22Rv1 (cell line): ENCODE measurements around the gene OR2T11.
"Not testable (repeated sequence)": the region's sequence is repeated elsewhere in the genome, so short reads cannot be mapped to it uniquely, and the experiment has no call there.

Source experiments
- H3K27ac ChIP-seq: fragments of 450-650 bp; 2 replicates; pipeline ENCODE4 v1.5.1; 2017
- ZFX ChIP-seq: fragments of 450-650 bp; IDR thresholded peaks from 2 replicates; pipeline ENCODE4 v1.6.1; 2017; ENCODE audit warnings: antibody characterized with exemption, borderline replicate concordance
- TF ChIP-seq, protein P1 (sequence below): fragments of 450-650 bp; IDR thresholded peaks from 2 replicates; pipeline ENCODE4 v1.5.1; 2017; ENCODE audit warnings: mild to moderate bottlenecking

The OR2T11 gene

DNA sequence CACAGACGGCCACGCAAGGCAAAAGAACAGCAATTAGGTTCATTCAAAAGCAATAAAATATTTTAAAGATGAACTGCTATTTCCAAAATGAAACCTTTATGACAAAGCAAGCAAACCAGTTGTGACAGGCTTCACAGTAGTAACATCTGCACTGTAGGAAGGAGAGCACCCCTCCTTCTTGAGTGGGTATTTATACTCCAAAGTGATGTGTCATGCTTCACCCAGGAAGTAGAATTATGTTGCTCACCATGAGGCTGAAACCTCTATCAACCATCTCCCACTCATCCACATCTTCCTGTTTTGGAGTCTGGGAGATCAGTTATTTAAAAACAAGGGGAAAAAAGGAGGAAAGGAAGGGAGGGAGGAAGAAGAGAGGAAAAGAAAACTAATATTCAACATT, 38.3 kb downstream of the OR2T11 start:
- TF ChIP-seq, protein P1, sequence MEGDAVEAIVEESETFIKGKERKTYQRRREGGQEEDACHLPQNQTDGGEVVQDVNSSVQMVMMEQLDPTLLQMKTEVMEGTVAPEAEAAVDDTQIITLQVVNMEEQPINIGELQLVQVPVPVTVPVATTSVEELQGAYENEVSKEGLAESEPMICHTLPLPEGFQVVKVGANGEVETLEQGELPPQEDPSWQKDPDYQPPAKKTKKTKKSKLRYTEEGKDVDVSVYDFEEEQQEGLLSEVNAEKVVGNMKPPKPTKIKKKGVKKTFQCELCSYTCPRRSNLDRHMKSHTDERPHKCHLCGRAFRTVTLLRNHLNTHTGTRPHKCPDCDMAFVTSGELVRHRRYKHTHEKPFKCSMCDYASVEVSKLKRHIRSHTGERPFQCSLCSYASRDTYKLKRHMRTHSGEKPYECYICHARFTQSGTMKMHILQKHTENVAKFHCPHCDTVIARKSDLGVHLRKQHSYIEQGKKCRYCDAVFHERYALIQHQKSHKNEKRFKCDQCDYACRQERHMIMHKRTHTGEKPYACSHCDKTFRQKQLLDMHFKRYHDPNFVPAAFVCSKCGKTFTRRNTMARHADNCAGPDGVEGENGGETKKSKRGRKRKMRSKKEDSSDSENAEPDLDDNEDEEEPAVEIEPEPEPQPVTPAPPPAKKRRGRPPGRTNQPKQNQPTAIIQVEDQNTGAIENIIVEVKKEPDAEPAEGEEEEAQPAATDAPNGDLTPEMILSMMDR, result no peak
- no peak for TF ChIP-seq ZFX
- no peak overlapping the region for H3K27ac ChIP-seq

DNA sequence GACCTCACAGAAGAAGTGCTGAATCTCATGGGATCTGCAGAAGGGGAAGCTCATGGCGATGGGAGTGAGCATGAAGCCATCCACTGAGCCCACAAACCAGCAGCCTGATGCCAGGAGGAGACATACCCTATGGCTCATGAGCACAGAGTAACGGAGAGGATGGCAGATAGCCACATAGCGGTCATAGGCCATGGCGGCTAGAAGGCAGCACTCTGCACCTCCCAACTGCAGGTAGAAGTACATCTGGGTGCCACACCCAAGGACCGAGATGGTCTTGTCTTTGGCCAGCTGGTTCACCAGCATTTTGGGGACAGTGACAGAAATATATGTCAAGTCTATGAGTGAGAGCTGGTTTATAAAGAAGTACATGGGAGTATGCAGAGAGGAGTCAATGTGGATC, 41.7 kb downstream of the OR2T11 start:
- no peak for TF ChIP-seq ZFX
- TF ChIP-seq, protein P1, result no peak
- no peak overlapping the region for H3K27ac ChIP-seq

DNA sequence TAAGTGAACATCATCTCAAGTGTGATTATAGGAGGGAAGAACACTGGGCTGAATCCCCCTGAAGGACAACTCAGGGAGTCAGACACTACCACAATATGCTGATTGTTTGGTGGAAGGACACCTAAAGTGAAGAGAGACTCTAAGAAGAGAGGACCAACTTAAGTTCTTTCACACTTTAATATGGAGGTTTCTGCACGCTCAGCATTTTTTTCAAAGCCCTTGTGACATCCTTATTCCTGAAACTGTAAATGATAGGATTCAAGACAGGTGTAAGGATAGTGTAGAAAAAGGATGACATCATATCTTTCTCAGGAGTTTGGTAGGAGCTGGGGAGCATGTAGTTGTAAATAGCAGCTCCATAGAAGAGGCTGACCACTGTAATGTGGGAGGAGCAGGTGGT, 42.2 kb downstream of the OR2T11 start:
- TF ChIP-seq ZFX, result no peak
- TF ChIP-seq, protein P1, result no peak
- no peak overlapping the region for H3K27ac ChIP-seq

DNA sequence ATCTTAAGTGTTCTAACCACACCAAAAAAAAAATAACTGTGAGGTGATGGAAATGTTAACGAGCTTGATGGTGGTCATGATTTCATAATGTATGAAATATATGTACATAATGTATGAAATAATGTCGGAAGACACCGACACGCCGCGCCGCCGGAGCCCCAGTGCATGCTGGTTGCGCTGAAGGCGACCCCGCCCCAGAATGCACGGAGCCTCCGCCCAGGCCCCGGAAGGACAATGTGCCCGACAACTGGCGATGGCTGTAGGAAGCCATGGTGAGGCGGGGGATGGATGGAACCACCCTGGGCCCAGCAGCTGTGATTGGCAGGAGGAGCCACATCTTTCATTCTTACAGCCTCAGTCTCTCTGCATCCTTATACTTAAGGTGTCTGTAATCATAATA, 44.8 kb downstream of the OR2T11 start:
- H3K27ac ChIP-seq, result no peak overlapping the region
- TF ChIP-seq ZFX, result no peak
- TF ChIP-seq, protein P1, result no peak

DNA sequence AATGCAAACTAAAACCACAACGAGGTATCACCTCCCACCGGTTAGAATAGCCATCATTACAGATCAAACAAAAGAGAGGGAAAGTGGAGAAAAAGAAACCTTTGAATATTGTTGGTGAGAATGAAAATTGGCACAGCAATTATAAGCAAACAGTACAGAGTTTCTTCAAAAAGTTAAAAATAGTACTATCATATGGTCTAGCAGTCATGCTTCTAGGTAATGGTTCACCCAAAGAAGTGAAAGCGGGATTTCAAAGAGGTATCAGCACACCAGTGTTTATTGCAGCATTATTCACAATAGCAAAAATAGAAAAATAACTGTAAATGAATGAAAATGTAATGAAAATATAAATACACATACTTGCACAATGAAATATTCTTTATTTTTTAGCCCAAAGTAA, 45.6 kb downstream of the OR2T11 start:
- H3K27ac ChIP-seq, result no peak overlapping the region
- TF ChIP-seq, protein P1, result no peak

DNA sequence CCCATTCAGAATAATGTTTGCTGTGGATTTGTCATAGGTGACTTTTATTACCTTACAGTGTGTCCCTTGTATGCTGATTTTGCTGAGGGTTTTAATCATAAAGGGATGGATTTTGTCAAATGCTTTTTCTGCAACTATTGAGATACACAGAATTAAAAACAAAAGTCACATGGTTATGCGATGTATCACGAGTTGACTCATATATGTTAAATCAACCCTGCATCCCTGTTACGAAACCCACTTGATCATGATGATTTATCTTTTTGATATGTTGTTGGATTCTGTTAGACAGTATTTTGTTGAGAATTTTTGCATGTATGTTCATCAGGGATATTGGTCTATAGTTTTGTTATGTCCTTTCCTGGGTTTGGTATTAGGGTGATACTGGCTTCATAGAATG, 49.6 kb downstream of the OR2T11 start:
- no peak for TF ChIP-seq ZFX
- TF ChIP-seq, protein P1, result no peak

DNA sequence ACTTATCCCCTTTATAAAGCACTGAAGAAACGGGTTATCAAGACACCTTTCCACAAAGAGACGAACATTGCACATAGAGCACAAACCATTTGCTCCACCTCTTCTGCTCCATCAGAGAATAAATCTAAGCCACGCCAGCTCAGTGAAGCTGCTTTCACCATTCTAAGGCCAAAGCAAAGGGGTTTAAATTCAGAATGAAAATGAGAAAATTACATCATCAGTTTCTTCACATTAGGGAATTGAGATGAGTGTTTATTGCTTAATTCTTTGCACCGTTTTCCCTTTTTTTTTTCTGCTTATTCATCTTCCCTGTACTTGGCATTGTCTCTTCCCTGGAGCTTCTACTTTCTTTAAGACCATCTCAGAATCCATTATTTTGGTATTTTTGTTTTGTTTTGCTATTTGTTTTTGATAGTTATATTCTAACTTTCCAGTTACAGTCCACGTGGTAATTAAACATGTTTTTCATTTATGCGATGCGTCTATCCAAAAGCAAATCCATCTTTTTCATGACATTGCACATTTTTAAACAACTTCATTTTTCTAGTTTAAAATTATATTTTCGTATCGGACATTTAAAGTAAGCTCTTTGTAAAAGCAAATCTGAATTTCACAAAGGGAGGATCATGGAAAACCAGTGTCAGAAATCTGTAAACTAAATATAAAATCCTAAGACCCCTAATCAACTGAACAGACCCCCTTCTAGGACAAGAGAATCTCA, 58.5 kb downstream of the OR2T11 start:
- no peak overlapping the region for H3K27ac ChIP-seq
- TF ChIP-seq ZFX, result no peak
- TF ChIP-seq, protein P1, result no peak

More for the DNA sequence above, 49.6 kb downstream of the OR2T11 start:
- H3K27ac ChIP-seq, result no peak overlapping the region

DNA sequence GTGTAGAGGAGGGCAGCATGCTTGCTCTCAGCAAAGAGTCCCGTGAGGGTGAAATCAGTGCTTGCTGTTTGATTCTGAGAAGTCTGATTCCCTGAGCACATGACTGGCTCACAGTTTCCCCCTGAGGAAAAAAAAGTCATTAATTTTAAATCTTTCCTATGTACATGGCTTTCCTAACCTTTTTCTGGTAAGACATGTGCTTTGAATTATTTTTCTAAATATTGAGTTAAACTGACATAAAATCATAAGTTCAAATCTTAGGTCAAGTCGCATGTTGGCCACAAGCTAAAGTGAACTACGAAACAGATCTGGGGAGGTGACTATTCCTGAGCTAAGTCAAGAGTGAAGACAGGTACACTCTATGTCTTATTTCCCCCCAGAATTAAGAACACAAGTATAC, 60.2 kb downstream of the OR2T11 start, which contains the start of gene OR2T34:
Gene OR2T34 (minus strand): TSS at position 101 of the 400 bp plus-strand sequence. CDS start 0 bp downstream, at position 101.
- H3K27ac ChIP-seq, result not testable (repeated sequence)

DNA sequence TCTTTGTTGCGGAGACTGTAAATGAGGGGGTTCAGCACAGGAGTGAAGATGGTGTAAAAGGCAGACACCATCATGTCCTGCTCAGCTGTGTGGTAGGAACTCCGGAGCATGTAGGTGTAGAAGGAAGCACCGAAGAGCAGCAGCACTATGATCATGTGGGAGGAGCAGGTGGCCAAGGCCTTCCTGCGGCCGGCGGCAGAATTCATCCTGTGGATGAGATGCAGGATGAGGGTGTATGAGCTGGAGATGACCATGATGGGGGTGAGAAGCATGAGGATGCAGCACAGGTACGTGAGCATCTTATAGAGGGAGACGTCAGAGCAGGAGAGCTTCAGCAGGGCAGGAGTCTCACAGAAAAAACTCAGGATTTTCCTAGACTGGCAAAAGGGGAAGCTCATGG, 61.0 kb downstream of the OR2T11 start:
- not testable (repeated sequence) for H3K27ac ChIP-seq
